ENCODE results near the gene ABCD3.

- TF ChIP-seq, protein P1, sequence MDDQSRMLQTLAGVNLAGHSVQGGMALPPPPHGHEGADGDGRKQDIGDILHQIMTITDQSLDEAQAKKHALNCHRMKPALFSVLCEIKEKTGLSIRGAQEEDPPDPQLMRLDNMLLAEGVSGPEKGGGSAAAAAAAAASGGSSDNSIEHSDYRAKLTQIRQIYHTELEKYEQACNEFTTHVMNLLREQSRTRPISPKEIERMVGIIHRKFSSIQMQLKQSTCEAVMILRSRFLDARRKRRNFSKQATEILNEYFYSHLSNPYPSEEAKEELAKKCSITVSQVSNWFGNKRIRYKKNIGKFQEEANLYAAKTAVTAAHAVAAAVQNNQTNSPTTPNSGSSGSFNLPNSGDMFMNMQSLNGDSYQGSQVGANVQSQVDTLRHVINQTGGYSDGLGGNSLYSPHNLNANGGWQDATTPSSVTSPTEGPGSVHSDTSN (CRISPR knock-in tag; IDR thresholded peaks at IDR 0.05): no peak
- TF ChIP-seq REST (tag by site-specific recombination; IDR thresholded peaks at IDR 0.05) (no peak), ZNF311 (tag by site-specific recombination; IDR thresholded peaks at IDR 0.05; ENCODE audit: borderline replicate concordance) (no peak), ZNF473 (tag by site-specific recombination; IDR thresholded peaks at IDR 0.05) (no peak), ELK4 (IDR thresholded peaks at IDR 0.05; ENCODE audit: borderline replicate concordance, low read depth, low read length) (no peak), ZNF202 (tag by site-specific recombination; IDR thresholded peaks at IDR 0.05; ENCODE audit: borderline replicate concordance) (no peak)
- TF ChIP-seq, protein P2, sequence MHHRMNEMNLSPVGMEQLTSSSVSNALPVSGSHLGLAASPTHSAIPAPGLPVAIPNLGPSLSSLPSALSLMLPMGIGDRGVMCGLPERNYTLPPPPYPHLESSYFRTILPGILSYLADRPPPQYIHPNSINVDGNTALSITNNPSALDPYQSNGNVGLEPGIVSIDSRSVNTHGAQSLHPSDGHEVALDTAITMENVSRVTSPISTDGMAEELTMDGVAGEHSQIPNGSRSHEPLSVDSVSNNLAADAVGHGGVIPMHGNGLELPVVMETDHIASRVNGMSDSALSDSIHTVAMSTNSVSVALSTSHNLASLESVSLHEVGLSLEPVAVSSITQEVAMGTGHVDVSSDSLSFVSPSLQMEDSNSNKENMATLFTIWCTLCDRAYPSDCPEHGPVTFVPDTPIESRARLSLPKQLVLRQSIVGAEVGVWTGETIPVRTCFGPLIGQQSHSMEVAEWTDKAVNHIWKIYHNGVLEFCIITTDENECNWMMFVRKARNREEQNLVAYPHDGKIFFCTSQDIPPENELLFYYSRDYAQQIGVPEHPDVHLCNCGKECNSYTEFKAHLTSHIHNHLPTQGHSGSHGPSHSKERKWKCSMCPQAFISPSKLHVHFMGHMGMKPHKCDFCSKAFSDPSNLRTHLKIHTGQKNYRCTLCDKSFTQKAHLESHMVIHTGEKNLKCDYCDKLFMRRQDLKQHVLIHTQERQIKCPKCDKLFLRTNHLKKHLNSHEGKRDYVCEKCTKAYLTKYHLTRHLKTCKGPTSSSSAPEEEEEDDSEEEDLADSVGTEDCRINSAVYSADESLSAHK (tag by site-specific recombination; IDR thresholded peaks at IDR 0.05): no peak
Measured at GRCh38 chr1:94531664-94532063, 113.5 kb downstream of the ABCD3 start.
